Measurements from ENCODE around the gene SELENON. TPM values are rescaled to one million over a fixed set of nuclear protein-coding genes. Genes with fewer than 3 reads are reported as not detected.

Gene SELENON
- polyA plus RNA-seq, 1 of the 3 experiments (the other 2 are of a cell fraction): 56.2 TPM

DNA sequence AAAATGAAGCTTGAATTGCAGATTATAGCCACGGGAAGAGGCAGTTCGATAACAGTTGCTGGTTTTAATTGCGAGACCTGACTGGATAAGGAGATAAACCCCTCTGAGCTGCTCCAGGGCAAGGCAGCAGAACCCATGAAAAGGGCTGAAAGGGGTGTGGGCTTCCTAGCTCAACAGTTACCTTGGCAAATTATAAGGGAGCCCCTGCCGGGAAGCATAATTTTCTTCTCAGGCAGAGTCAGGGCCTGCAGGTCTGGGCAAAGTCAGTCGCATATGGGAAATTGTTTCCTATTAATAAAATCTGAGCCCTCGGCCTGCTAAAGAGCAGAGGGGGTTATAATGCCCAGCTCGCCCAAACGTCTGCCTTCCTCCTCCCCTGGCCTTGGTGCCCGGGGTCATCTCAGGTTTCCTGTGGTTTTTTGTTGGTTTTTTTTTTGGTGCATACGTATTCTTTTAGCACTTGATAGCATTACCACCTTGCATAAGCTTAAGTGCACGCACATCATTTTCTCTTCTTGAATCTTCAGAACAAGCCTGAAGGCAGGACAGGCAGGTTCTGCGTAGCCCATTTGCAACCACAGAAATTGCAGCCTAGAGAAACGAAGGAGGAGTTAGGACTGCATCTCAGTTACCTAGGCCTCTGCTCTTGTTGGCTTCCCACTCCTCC, 33.9 kb upstream of the SELENON start (continued):
- TF ChIP-seq FOSL2 (IDR thresholded peaks at IDR 0.05; ENCODE audit: borderline replicate concordance, low read depth): no peak
- TF ChIP-seq, protein P1, sequence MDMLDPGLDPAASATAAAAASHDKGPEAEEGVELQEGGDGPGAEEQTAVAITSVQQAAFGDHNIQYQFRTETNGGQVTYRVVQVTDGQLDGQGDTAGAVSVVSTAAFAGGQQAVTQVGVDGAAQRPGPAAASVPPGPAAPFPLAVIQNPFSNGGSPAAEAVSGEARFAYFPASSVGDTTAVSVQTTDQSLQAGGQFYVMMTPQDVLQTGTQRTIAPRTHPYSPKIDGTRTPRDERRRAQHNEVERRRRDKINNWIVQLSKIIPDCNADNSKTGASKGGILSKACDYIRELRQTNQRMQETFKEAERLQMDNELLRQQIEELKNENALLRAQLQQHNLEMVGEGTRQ (IDR thresholded peaks at IDR 0.05; ENCODE audit: borderline replicate concordance, low read depth, low read length): no peak
- TF ChIP-seq, protein P2, sequence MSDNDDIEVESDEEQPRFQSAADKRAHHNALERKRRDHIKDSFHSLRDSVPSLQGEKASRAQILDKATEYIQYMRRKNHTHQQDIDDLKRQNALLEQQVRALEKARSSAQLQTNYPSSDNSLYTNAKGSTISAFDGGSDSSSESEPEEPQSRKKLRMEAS (IDR thresholded peaks at IDR 0.05; ENCODE audit: low read depth): no peak
- TF ChIP-seq RXRA (IDR thresholded peaks at IDR 0.05; ENCODE audit: borderline replicate concordance, low read depth): no peak
- no peak for TF ChIP-seq RFX5 (IDR thresholded peaks at IDR 0.05; ENCODE audit: low read length)
- peak; percentile 75 for TF ChIP-seq GATA2 (CRISPR knock-in tag; IDR thresholded peaks at IDR 0.05)
- 0 out of 2 replicates have a peak, but pooled peaks have one; percentile 8 for TF ChIP-seq RAD21 (IDR thresholded peaks at IDR 0.05; ENCODE audit: low read length)
- TF ChIP-seq, protein P3, sequence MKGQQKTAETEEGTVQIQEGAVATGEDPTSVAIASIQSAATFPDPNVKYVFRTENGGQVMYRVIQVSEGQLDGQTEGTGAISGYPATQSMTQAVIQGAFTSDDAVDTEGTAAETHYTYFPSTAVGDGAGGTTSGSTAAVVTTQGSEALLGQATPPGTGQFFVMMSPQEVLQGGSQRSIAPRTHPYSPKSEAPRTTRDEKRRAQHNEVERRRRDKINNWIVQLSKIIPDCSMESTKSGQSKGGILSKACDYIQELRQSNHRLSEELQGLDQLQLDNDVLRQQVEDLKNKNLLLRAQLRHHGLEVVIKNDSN (IDR thresholded peaks at IDR 0.05; ENCODE audit: borderline replicate concordance, low read depth): no peak

DNA sequence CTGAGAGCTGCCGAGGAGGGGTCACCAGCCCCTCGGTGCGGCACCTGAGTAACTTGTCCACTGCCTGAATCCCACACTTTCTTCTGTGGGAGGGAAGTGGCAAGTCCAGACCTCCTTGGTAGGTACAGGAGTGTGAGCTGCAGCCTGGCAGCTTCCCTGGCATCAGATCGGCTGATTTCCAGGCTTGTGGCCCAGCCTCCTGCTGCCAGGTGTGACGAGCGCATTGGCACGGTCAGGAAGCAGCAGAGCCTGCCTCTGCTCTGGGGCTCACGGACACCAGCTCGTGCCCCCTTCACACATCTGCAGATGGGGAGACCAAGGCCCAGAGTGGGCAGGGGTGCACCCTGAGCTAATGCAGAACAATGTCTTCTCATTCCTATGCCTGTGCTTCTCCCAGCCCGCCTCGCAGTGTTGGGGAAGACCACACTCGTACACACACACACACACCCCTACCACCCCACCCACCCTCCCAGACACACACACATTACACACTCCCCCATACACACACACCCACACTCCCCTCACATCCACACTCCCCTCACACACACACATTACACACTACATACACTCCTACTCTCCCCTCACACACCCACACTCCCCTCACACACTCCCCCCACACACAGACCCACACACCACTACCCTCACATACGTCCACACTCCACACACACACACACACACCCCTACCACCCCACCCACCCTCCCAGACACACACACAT, 33.1 kb upstream of the SELENON start:
- no peak overlapping the region for H3K9ac ChIP-seq
- TF ChIP-seq SMC3 (IDR thresholded peaks at IDR 0.05; ENCODE audit: low read depth, low read length) (no peak), GATA2 (CRISPR knock-in tag; IDR thresholded peaks at IDR 0.05) (peak; percentile 63), TAF1 (IDR thresholded peaks at IDR 0.05; ENCODE audit: borderline replicate concordance, low read depth, low read length) (no peak)
- no peak overlapping the region for H3K4me3 ChIP-seq (ENCODE audit: low read depth in 2 of 2, low read length in 1 of 2)
- POLR2A ChIA-PET: interaction anchor here (1.2 to 1.3 kb wide), 2 partner anchors 8 to 39 kb away, joined by 3 to 6 read pairs; no protein-coding TSS in a partner anchor
- DNase-seq: no peak
- H3K27me3 ChIP-seq (ENCODE audit: insufficient read depth): no peaks in the 10 kb centered on the region
- H4K20me1 ChIP-seq (ENCODE audit: insufficient read depth): no peaks in the 10 kb centered on the region
- peaks cover 0 to 54% of the 10 kb centered on the region in 2 experiments; a peak in 1 of 4 replicates for H3K4me1 ChIP-seq (ENCODE audit: control insufficient read depth in 1 of 2, insufficient read depth in 2 of 2, low read depth in 1 of 2, low read length in 1 of 2)
- peak overlapping the region in 1 of 2 experiments; percentile 75; a peak in 2 of 4 replicates for H3K27ac ChIP-seq (ENCODE audit: low read depth in 2 of 2, low read length in 1 of 2)
- CTCF ChIA-PET: interaction anchor here (1.1 to 2.2 kb wide), 5 partner anchors 13 to 158 kb away, joined by 4 to 8 read pairs (median 5); no protein-coding TSS in a partner anchor
- no peaks in the 10 kb centered on the region for H3K9me3 ChIP-seq
- H3K36me3 ChIP-seq (replicated peaks in 1 of 2; ENCODE audit: control insufficient read depth in 1 of 2, insufficient read depth in 2 of 2, low read length in 1 of 2): no peaks in the 10 kb centered on the region
- no peaks in the 10 kb centered on the region for H3F3A ChIP-seq (replicated peaks; ENCODE audit: insufficient read depth)
- no peaks in the 10 kb centered on the region for H3K79me2 ChIP-seq (ENCODE audit: insufficient read depth)
- WGBS (ENCODE audit: low lambda C conversion rate): 90% methylated on average over 12 of the region's 13 CpGs
- no peak overlapping the region for H2AFZ ChIP-seq (ENCODE audit: low read depth)
- H3K4me2 ChIP-seq: no peak overlapping the region
- H3K9me2 ChIP-seq: no peaks in the 10 kb centered on the region

DNA sequence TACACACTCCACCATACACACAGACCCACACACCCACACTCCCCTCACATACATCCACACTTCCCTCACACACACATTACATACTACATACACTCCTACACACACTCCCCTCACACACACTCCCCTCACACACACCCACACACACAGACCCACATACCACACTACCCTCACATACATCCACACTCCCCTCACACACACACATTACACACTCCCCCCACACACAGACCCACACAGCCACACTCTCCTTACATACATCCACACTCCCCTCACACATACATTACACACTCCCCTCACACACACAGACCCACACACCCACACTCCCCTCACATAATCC, 32.6 kb upstream of the SELENON start:
- Histone ChIP-seq H4K20me1 (ENCODE audit: insufficient read depth) (no peaks in the 10 kb centered on the region), H3K4me2 (no peak overlapping the region), H3K9ac (no peak overlapping the region), H3F3A (replicated peaks; ENCODE audit: insufficient read depth) (no peaks in the 10 kb centered on the region), H3K9me3 (no peaks in the 10 kb centered on the region), H3K9me2 (no peaks in the 10 kb centered on the region), H3K36me3 (replicated peaks in 1 of 2; ENCODE audit: control insufficient read depth in 1 of 2, insufficient read depth in 2 of 2, low read length in 1 of 2) (no peaks in the 10 kb centered on the region), H3K4me1 (ENCODE audit: control insufficient read depth in 1 of 2, insufficient read depth in 2 of 2, low read depth in 1 of 2, low read length in 1 of 2) (peaks cover 0 to 59% of the 10 kb centered on the region in 2 experiments; a peak in 1 of 4 replicates), H3K27me3 (ENCODE audit: insufficient read depth) (no peaks in the 10 kb centered on the region), H3K27ac (ENCODE audit: low read depth in 2 of 2, low read length in 1 of 2) (no peak overlapping the region), H2AFZ (ENCODE audit: low read depth) (no peak overlapping the region), H3K79me2 (ENCODE audit: insufficient read depth) (no peaks in the 10 kb centered on the region), H3K4me3 (ENCODE audit: low read depth in 2 of 2, low read length in 1 of 2) (no peak overlapping the region)
- TF ChIP-seq CHD2 (IDR thresholded peaks at IDR 0.05; ENCODE audit: low read length, partially characterized antibody) (no peak), SMC3 (IDR thresholded peaks at IDR 0.05; ENCODE audit: low read depth, low read length) (no peak), RAD21 (IDR thresholded peaks at IDR 0.05; ENCODE audit: low read length) (no peak), TAF1 (IDR thresholded peaks at IDR 0.05; ENCODE audit: borderline replicate concordance, low read depth, low read length) (no peak), ELF1 (IDR thresholded peaks at IDR 0.05) (no peak), YY1 (IDR thresholded peaks at IDR 0.05; ENCODE audit: low read depth) (no peak), FOXM1 (IDR thresholded peaks at IDR 0.05; ENCODE audit: low read depth) (no peak), MEF2A (IDR thresholded peaks at IDR 0.05; ENCODE audit: borderline replicate concordance, low read depth) (no peak), JUND (IDR thresholded peaks at IDR 0.05) (no peak)
- TF ChIP-seq, protein P1 (IDR thresholded peaks at IDR 0.05; ENCODE audit: borderline replicate concordance, low read depth, low read length): no peak
- no peak for DNase-seq
- ChIA-PET POLR2A (no interaction called here), CTCF (interaction anchor here (1.7 to 2.2 kb wide), 2 partner anchors 13 to 158 kb away, joined by 7 to 8 read pairs; no protein-coding TSS in a partner anchor)

All from SK-N-SH (cell line).